DOHH2 (cell line): ENCODE data around the gene EPB41L3.

Experiments used
- H3F3A ChIP-seq: fragments of 200-600 bp; sonication (generic), shearing (Covaris generic); 2 replicates; pipeline ENCODE4 v1.6.0; 2016; ENCODE audit warnings: antibody characterized with exemption, mild to moderate bottlenecking; ENCODE audit not compliant: control insufficient read depth, insufficient read depth
- H3K27ac ChIP-seq: fragments of 200-600 bp; sonication (generic); 2 replicates; pipeline ENCODE4 v1.5.1; 2014; ENCODE audit warnings: low read depth, mild to moderate bottlenecking, low read length, moderate library complexity
- H3K27me3 ChIP-seq: fragments of 200-600 bp; sonication (generic); 2 replicates; pipeline ENCODE4 v1.6.1; 2014; ENCODE audit warnings: mild to moderate bottlenecking, low read length, mixed read lengths; ENCODE audit not compliant: control insufficient read depth
- H3K36me3 ChIP-seq: fragments of 200-600 bp; sonication (generic); 2 replicates; pipeline ENCODE4 v1.6.1; 2014; ENCODE audit warnings: mild to moderate bottlenecking, low read length, moderate library complexity, mixed read lengths; ENCODE audit not compliant: control insufficient read depth
- H3K4me1 ChIP-seq: fragments of 200-600 bp; sonication (generic); 2 replicates; pipeline ENCODE4 v1.6.1; 2014; ENCODE audit warnings: mild to moderate bottlenecking, low read length, mixed read lengths; ENCODE audit not compliant: control insufficient read depth
- H3K4me2 ChIP-seq: fragments of 200-600 bp; sonication (generic); 2 replicates; pipeline ENCODE4 v1.6.0; 2014; ENCODE audit warnings: mild to moderate bottlenecking, low read length, moderate library complexity
- H3K4me3 ChIP-seq: fragments of 200-600 bp; sonication (generic); 2 replicates; pipeline ENCODE4 v1.5.1; 2014; ENCODE audit warnings: mild to moderate bottlenecking, low read length, mixed read lengths
- H3K79me2 ChIP-seq: fragments of 200-600 bp; sonication (generic); 2 replicates; pipeline ENCODE4 v1.6.1; 2014; ENCODE audit warnings: mild to moderate bottlenecking, low read length, mixed read lengths; ENCODE audit not compliant: control insufficient read depth
- H3K9me2 ChIP-seq: fragments of 200-600 bp; sonication (generic); replicated peaks from 2 replicates; pipeline ENCODE4 v1.6.1; 2014; ENCODE audit warnings: mild to moderate bottlenecking, low read length, mixed read lengths; ENCODE audit not compliant: control insufficient read depth
- H3K9me3 ChIP-seq: fragments of 200-600 bp; sonication (generic); 2 replicates; pipeline ENCODE4 v1.6.1; 2014; ENCODE audit warnings: antibody characterized with exemption, low read length, mixed read lengths; ENCODE audit not compliant: control insufficient read depth, insufficient read depth
- H4K20me1 ChIP-seq: fragments of 200-600 bp; sonication (generic); 2 replicates; pipeline ENCODE4 v1.6.0; 2014; ENCODE audit warnings: low read depth, mild to moderate bottlenecking, antibody characterized with exemption, low read length, moderate library complexity; ENCODE audit not compliant: control insufficient read depth, insufficient read depth
- CTCF ChIP-seq: fragments of 200-600 bp; sonication (generic); IDR thresholded peaks from one replicate; pipeline ENCODE4 v1.5.1; 2014; ENCODE audit warnings: antibody characterized with exemption, mild to moderate bottlenecking, low read depth, low read length; ENCODE audit not compliant: poor library complexity, severe bottlenecking
- EZH2phosphoT487 ChIP-seq: fragments of 200-600 bp; sonication (generic); IDR thresholded peaks from 2 replicates; pipeline ENCODE4 v1.6.1; 2017; ENCODE audit warnings: borderline replicate concordance, mild to moderate bottlenecking, antibody characterized with exemption, low read length, moderate library complexity, mixed read lengths

EPB41L3 gene

GRCh38 chr18:5430131-5430530 is 113.7 kb downstream of the EPB41L3 start:
- no peaks in the 10 kb centered on the region for H4K20me1 ChIP-seq
- no peaks in the 10 kb centered on the region for H3K4me1 ChIP-seq
- no peaks in the 10 kb centered on the region for H3K36me3 ChIP-seq
- no peaks in the 10 kb centered on the region for H3K9me3 ChIP-seq
- H3F3A ChIP-seq: no peaks in the 10 kb centered on the region
- H3K27me3 ChIP-seq: no peaks in the 10 kb centered on the region
- TF ChIP-seq EZH2phosphoT487 (no peak), CTCF (no peak)
- H3K4me3 ChIP-seq: no peak overlapping the region
- no peaks in the 10 kb centered on the region for H3K9me2 ChIP-seq
- no peaks in the 10 kb centered on the region for H3K79me2 ChIP-seq
- H3K4me2 ChIP-seq: no peak overlapping the region
- H3K27ac ChIP-seq: no peak overlapping the region

GRCh38 chr18:5429681-5430080 is 114.1 kb downstream of the EPB41L3 start:
- no peaks in the 10 kb centered on the region for H3K36me3 ChIP-seq
- no peaks in the 10 kb centered on the region for H3K4me1 ChIP-seq
- no peaks in the 10 kb centered on the region for H3K79me2 ChIP-seq
- H3K27me3 ChIP-seq: no peaks in the 10 kb centered on the region
- H3K9me3 ChIP-seq: no peaks in the 10 kb centered on the region
- H4K20me1 ChIP-seq: no peaks in the 10 kb centered on the region
- no peak overlapping the region for H3K4me2 ChIP-seq
- H3K9me2 ChIP-seq: no peaks in the 10 kb centered on the region
- no peak overlapping the region for H3K27ac ChIP-seq
- no peak overlapping the region for H3K4me3 ChIP-seq
- TF ChIP-seq EZH2phosphoT487 (no peak), CTCF (no peak)
- no peaks in the 10 kb centered on the region for H3F3A ChIP-seq

- Histone ChIP-seq H3K9me3 (no peaks in the 10 kb centered on the region), H3K9me2 (no peaks in the 10 kb centered on the region), H3K27me3 (no peaks in the 10 kb centered on the region), H3K4me2 (no peak overlapping the region), H3K79me2 (no peaks in the 10 kb centered on the region), H3K4me3 (no peak overlapping the region), H3K27ac (no peak overlapping the region), H3K4me1 (no peaks in the 10 kb centered on the region), H3K36me3 (no peaks in the 10 kb centered on the region), H3F3A (no peaks in the 10 kb centered on the region), H4K20me1 (no peaks in the 10 kb centered on the region)
- TF ChIP-seq EZH2phosphoT487: no peak
These were observed 118.1 kb downstream of the EPB41L3 start for GRCh38 chr18:5425721-5426120.

GRCh38 chr18:5424903-5425664 is 118.7 kb downstream of the EPB41L3 start:
- Histone ChIP-seq H4K20me1 (no peaks in the 10 kb centered on the region), H3K9me2 (no peaks in the 10 kb centered on the region), H3K4me1 (no peaks in the 10 kb centered on the region), H3K27ac (no peak overlapping the region), H3K9me3 (no peaks in the 10 kb centered on the region), H3K79me2 (no peaks in the 10 kb centered on the region), H3K4me3 (no peak overlapping the region), H3K27me3 (no peaks in the 10 kb centered on the region), H3K4me2 (no peak overlapping the region), H3K36me3 (no peaks in the 10 kb centered on the region), H3F3A (no peaks in the 10 kb centered on the region)
- TF ChIP-seq CTCF (peak; percentile 71), EZH2phosphoT487 (no peak)
